ENCODE data around the gene DTNA.
A peak's percentile ranks its signal among the peaks of the same experiment; 100 is the strongest.

Gene DTNA

GRCh38 chr18:34805103-34805877 lies 95.2 kb downstream of the DTNA start:
- H3K4ac ChIP-seq (ENCODE audit: low read depth, low read length): no peak overlapping the region
- no peaks in the 10 kb centered on the region for H3K36me3 ChIP-seq (ENCODE audit: control insufficient read depth, insufficient read depth, low read length)
- no peak overlapping the region for H3K4me2 ChIP-seq (ENCODE audit: low read length)
- DNase-seq: no peak
- H3K9ac ChIP-seq (ENCODE audit: low read length): no peak overlapping the region
- H3K18ac ChIP-seq (ENCODE audit: low read length): no peak overlapping the region
- no peak overlapping the region for H4K8ac ChIP-seq (ENCODE audit: low read depth, low read length)
- H2BK15ac ChIP-seq (replicated peaks; ENCODE audit: low read depth): no peak overlapping the region
- H2BK5ac ChIP-seq (ENCODE audit: low read length): no peak overlapping the region
- H3K27ac ChIP-seq (ENCODE audit: low read depth, low read length): no peak overlapping the region
- WGBS (ENCODE audit: extremely low coverage, insufficient coverage, low lambda C conversion rate): no CpG with 5 or more reads among the region's 7 CpGs
- H2AK5ac ChIP-seq (ENCODE audit: low read length): no peak overlapping the region
- no peaks in the 10 kb centered on the region for H3K79me1 ChIP-seq (ENCODE audit: low read length)
- no peaks in the 10 kb centered on the region for H3K79me2 ChIP-seq (ENCODE audit: control insufficient read depth, insufficient read depth, low read length)
- no peak overlapping the region for H3K4me3 ChIP-seq (ENCODE audit: low read length)
- H3K4me1 ChIP-seq (ENCODE audit: control insufficient read depth, low read depth, low read length): peaks cover 7% of the 10 kb centered on the region
- no peak overlapping the region for H2BK120ac ChIP-seq (ENCODE audit: low read depth, low read length)
- no peaks in the 10 kb centered on the region for H3K27me3 ChIP-seq (ENCODE audit: insufficient read depth, low read length, poor library complexity)
- H3K23ac ChIP-seq (ENCODE audit: low read length): no peak overlapping the region
- no peak overlapping the region for H4K5ac ChIP-seq (ENCODE audit: low read length)
- H3K56ac ChIP-seq (ENCODE audit: low read length): no peak overlapping the region

- Histone ChIP-seq H2BK15ac (replicated peaks; ENCODE audit: low read depth) (no peak overlapping the region), H3K9ac (ENCODE audit: low read length) (no peak overlapping the region), H3K36me3 (ENCODE audit: control insufficient read depth, insufficient read depth, low read length) (no peaks in the 10 kb centered on the region), H3K27me3 (ENCODE audit: insufficient read depth, low read length, poor library complexity) (no peaks in the 10 kb centered on the region), H3K18ac (ENCODE audit: low read length) (no peak overlapping the region), H3K23ac (ENCODE audit: low read length) (no peak overlapping the region), H3K4me2 (ENCODE audit: low read length) (no peak overlapping the region), H3K79me2 (ENCODE audit: control insufficient read depth, insufficient read depth, low read length) (no peaks in the 10 kb centered on the region), H3K4ac (ENCODE audit: low read depth, low read length) (no peak overlapping the region), H3K27ac (ENCODE audit: low read depth, low read length) (no peak overlapping the region), H2BK120ac (ENCODE audit: low read depth, low read length) (no peak overlapping the region), H2AK5ac (ENCODE audit: low read length) (no peak overlapping the region), H2BK5ac (ENCODE audit: low read length) (no peak overlapping the region), H3K56ac (ENCODE audit: low read length) (no peak overlapping the region), H3K79me1 (ENCODE audit: low read length) (no peaks in the 10 kb centered on the region), H4K8ac (ENCODE audit: low read depth, low read length) (no peak overlapping the region), H3K4me1 (ENCODE audit: control insufficient read depth, low read depth, low read length) (peaks cover 7% of the 10 kb centered on the region), H3K4me3 (ENCODE audit: low read length) (no peak overlapping the region), H4K5ac (ENCODE audit: low read length) (no peak overlapping the region)
- no peak for DNase-seq
Observed at GRCh38 chr18:34805878-34806351, 95.8 kb downstream of the DTNA start.

- WGBS (ENCODE audit: extremely low coverage, insufficient coverage, low lambda C conversion rate): no CpG with 5 or more reads among the region's 3 CpGs
- DNase-seq: no peak
- Histone ChIP-seq H3K79me1 (ENCODE audit: low read length) (no peaks in the 10 kb centered on the region), H3K4me3 (ENCODE audit: low read length) (no peak overlapping the region), H3K9ac (ENCODE audit: low read length) (no peak overlapping the region), H2AK5ac (ENCODE audit: low read length) (no peak overlapping the region), H3K79me2 (ENCODE audit: control insufficient read depth, insufficient read depth, low read length) (no peaks in the 10 kb centered on the region), H3K4me1 (ENCODE audit: control insufficient read depth, low read depth, low read length) (peaks cover 7% of the 10 kb centered on the region), H3K27me3 (ENCODE audit: insufficient read depth, low read length, poor library complexity) (no peaks in the 10 kb centered on the region), H3K56ac (ENCODE audit: low read length) (no peak overlapping the region), H2BK5ac (ENCODE audit: low read length) (no peak overlapping the region), H3K18ac (ENCODE audit: low read length) (peak overlapping the region; percentile 47), H2BK15ac (replicated peaks; ENCODE audit: low read depth) (no peak overlapping the region), H3K27ac (ENCODE audit: low read depth, low read length) (no peak overlapping the region), H4K8ac (ENCODE audit: low read depth, low read length) (no peak overlapping the region), H3K36me3 (ENCODE audit: control insufficient read depth, insufficient read depth, low read length) (no peaks in the 10 kb centered on the region), H3K23ac (ENCODE audit: low read length) (no peak overlapping the region), H3K4ac (ENCODE audit: low read depth, low read length) (peak overlapping the region; percentile 16), H4K5ac (ENCODE audit: low read length) (no peak overlapping the region), H2BK120ac (ENCODE audit: low read depth, low read length) (no peak overlapping the region), H3K4me2 (ENCODE audit: low read length) (no peak overlapping the region)
Observed at GRCh38 chr18:34806527-34806926, 96.4 kb downstream of the DTNA start.

GRCh38 chr18:34807106-34807796 lies 97.2 kb downstream of the DTNA start:
- no peak overlapping the region for H2BK120ac ChIP-seq (ENCODE audit: low read depth, low read length)
- H3K9ac ChIP-seq (ENCODE audit: low read length): no peak overlapping the region
- no peak overlapping the region for H3K4me3 ChIP-seq (ENCODE audit: low read length)
- no peak overlapping the region for H3K4ac ChIP-seq (ENCODE audit: low read depth, low read length)
- no peak overlapping the region for H2AK5ac ChIP-seq (ENCODE audit: low read length)
- no peak overlapping the region for H3K56ac ChIP-seq (ENCODE audit: low read length)
- H3K27me3 ChIP-seq (ENCODE audit: insufficient read depth, low read length, poor library complexity): no peaks in the 10 kb centered on the region
- no peak overlapping the region for H3K4me2 ChIP-seq (ENCODE audit: low read length)
- no peak overlapping the region for H2BK5ac ChIP-seq (ENCODE audit: low read length)
- H3K36me3 ChIP-seq (ENCODE audit: control insufficient read depth, insufficient read depth, low read length): no peaks in the 10 kb centered on the region
- H3K23ac ChIP-seq (ENCODE audit: low read length): no peak overlapping the region
- H3K4me1 ChIP-seq (ENCODE audit: control insufficient read depth, low read depth, low read length): peaks cover 3% of the 10 kb centered on the region
- no peak overlapping the region for H2BK15ac ChIP-seq (replicated peaks; ENCODE audit: low read depth)
- no CpG with 5 or more reads among the region's 2 CpGs for WGBS (ENCODE audit: extremely low coverage, insufficient coverage, low lambda C conversion rate)
- peak; percentile 95 for DNase-seq
- H3K79me2 ChIP-seq (ENCODE audit: control insufficient read depth, insufficient read depth, low read length): no peaks in the 10 kb centered on the region
- H3K79me1 ChIP-seq (ENCODE audit: low read length): no peaks in the 10 kb centered on the region
- H3K18ac ChIP-seq (ENCODE audit: low read length): peak overlapping the region; percentile 47
- no peak overlapping the region for H3K27ac ChIP-seq (ENCODE audit: low read depth, low read length)
- H4K5ac ChIP-seq (ENCODE audit: low read length): no peak overlapping the region
- no peak overlapping the region for H4K8ac ChIP-seq (ENCODE audit: low read depth, low read length)

GRCh38 chr18:34808389-34808788 lies 98.3 kb downstream of the DTNA start:
- Histone ChIP-seq H3K79me2 (ENCODE audit: control insufficient read depth, insufficient read depth, low read length) (no peaks in the 10 kb centered on the region), H3K4me3 (ENCODE audit: low read length) (no peak overlapping the region), H3K27ac (ENCODE audit: low read depth, low read length) (no peak overlapping the region), H3K79me1 (ENCODE audit: low read length) (no peaks in the 10 kb centered on the region), H3K23ac (ENCODE audit: low read length) (no peak overlapping the region), H3K36me3 (ENCODE audit: control insufficient read depth, insufficient read depth, low read length) (no peaks in the 10 kb centered on the region), H4K5ac (ENCODE audit: low read length) (no peak overlapping the region), H3K18ac (ENCODE audit: low read length) (no peak overlapping the region), H4K8ac (ENCODE audit: low read depth, low read length) (no peak overlapping the region), H2BK120ac (ENCODE audit: low read depth, low read length) (no peak overlapping the region), H2BK5ac (ENCODE audit: low read length) (no peak overlapping the region), H2BK15ac (replicated peaks; ENCODE audit: low read depth) (no peak overlapping the region), H3K27me3 (ENCODE audit: insufficient read depth, low read length, poor library complexity) (no peaks in the 10 kb centered on the region), H3K56ac (ENCODE audit: low read length) (no peak overlapping the region), H3K4me1 (ENCODE audit: control insufficient read depth, low read depth, low read length) (peaks cover 1% of the 10 kb centered on the region), H3K4ac (ENCODE audit: low read depth, low read length) (no peak overlapping the region), H2AK5ac (ENCODE audit: low read length) (no peak overlapping the region), H3K9ac (ENCODE audit: low read length) (no peak overlapping the region), H3K4me2 (ENCODE audit: low read length) (no peak overlapping the region)
- WGBS (ENCODE audit: extremely low coverage, insufficient coverage, low lambda C conversion rate): no CpG with 5 or more reads among the region's 1 CpG
- DNase-seq: no peak
